HuH-7 (cell line): ENCODE data around the gene ELOVL2.
"Not testable (repeated sequence)": the region's sequence is repeated elsewhere in the genome, so short reads cannot be mapped to it uniquely, and the experiment has no call there.

Experiments
- DNase-seq: peaks from one replicate; pipeline ENCODE4 v3.0.0; 2011; ENCODE audit warnings: low spot score

The ELOVL2 gene

DNA sequence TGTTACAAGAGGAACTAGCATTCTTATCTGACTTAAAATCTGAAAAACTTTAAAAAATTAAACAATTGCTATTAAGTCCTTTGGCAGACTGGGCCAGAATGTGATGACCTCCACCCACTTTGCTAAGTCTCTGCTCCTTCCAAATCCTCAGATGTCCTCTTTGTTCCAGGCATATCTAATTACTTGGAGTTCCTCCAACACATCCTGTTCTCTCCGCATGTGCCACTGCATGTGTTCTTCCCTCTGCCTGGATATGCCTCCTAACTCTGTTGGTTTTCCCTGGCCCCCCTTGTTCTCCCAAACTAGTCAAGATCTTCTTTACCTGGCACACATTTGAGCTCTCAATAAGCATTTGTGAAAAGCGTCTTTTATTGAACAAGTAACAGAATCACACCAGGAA is 23.1 kb downstream of the ELOVL2 start:
- no peak for DNase-seq

DNA sequence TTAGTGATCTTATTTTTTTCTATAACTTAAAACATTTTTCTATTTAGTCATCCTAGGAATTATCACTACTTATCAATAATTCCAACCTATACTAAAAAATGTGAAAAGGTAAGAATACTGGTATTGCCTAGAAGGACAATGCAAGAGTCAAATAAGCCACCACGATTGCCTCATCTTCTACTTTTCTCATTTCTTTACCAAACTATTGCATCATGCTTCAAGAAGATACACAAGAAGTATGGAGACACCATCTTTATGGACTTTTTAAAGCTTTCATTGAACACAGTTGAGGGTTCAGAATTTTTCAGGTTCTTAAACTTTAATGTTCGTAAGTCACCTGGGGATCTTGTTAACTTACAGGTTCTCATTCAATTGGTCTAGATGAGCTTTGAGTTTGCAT is 25.9 kb downstream of the ELOVL2 start:
- DNase-seq, result no peak

- no peak for DNase-seq
These were observed 27.0 kb downstream of the ELOVL2 start for GRCh38 chr6:11017090-11017489.

- no peak for DNase-seq
These were observed 27.7 kb downstream of the ELOVL2 start for GRCh38 chr6:11016452-11016851.

DNA sequence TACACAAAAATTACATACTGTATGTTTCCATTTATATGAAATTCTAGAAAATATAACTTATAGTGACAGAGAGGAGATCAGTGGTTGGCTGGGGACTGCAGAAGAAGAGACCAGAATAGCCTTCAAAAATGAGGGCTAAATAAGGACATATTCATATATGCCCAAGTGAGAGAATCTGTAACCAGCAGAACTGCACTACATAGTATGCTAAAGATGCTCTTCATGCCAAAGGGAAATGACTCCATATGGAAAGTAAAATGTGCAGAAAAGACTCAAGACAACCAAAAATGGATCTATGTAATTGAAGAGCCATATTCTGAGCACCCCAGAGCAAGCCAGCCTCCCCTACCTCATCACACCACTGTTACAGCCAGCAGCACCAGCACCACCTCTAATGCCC is 29.0 kb downstream of the ELOVL2 start:
- no peak for DNase-seq

- DNase-seq, result no peak
These were observed 30.4 kb downstream of the ELOVL2 start for GRCh38 chr6:11013721-11014070.

- DNase-seq, result no peak
These were observed 31.0 kb downstream of the ELOVL2 start for GRCh38 chr6:11012976-11013720.

DNA sequence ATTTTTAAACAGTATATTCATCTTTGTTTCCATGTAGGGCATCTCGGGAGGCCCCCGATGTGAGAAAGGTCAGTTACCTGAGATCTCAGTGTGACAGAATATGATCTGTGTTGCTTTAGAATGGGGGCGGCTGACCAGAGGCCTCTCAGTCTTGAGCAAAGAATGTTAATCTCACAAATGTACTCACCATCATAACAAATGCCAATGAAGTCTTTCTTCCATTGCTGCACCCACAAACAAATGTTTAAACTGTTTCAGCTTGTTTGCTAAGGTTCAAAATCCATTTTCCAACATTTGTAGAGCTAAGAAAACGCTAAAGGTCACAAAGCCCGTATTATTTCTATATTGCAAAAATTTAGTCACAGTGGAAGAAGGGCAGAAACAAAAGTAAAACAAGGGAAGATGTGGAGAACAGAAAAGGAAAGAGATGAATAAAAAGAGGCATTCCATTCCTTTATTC is 31.8 kb downstream of the ELOVL2 start:
- no peak for DNase-seq

GRCh38 chr6:11011787-11012234 is 32.3 kb downstream of the ELOVL2 start:
- DNase-seq, result peak; percentile 37

DNA sequence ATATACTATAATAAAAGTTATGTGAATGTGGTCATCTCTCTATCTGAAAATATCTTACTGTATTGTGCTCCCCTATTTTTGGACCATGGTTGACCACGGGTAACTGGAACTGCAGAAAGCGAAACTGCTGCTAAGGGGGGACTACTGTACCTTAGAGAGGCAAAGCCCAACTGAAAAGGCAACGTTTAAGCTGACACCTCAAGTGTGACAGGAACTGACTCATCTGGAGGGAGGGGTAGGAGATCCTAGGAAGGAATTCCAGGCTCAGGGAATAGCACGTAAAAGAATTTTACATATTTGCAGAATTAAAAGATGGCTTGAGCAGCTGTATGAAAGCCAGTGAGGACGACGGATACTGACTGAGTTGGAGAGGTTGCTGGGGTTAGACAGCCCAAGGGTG is 34.8 kb downstream of the ELOVL2 start:
- DNase-seq, result no peak

DNA sequence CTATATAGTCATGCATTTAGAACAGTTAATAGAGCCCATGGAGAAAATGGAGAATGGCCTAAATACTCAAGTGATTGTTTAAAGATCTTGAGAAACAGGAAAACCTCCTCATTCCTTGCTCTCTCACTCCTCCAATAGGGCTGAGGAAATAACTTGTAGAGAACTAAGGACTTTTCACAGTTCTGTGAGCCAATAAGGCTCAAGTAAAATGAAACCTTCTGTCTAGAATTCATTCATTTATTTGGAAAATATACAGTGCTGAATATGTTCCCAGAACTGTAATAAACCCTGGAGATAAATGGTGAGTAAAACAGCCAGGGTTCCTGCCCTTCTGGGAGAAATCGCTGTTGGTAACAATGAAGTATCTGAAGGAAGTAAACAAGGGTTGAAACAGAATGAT is 35.3 kb downstream of the ELOVL2 start:
- DNase-seq, result no peak

GRCh38 chr6:11007715-11008608 is 36.1 kb downstream of the ELOVL2 start:
- DNase-seq, result no peak

GRCh38 chr6:11006061-11006460 is 38.0 kb downstream of the ELOVL2 start:
- no peak for DNase-seq

DNA sequence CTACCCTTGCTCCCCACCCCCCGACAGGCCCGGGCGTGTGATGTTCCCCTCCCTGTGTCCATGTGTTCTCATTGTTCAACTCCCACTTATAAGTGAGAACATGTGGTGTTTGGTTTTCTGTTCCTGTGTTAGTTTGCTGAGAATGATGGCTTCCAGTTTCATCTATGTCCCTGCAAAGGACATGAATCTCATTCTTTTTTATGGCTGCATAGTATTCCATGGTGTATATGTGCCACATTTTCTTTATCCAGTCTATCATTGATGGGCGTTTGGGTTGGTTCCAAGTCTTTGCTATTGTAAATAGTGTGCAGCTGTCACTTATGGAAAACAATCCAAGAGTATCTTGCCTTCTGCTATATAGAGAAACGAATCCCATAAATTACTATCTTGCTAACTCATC is 40.8 kb downstream of the ELOVL2 start:
- not testable (repeated sequence) for DNase-seq

- no peak for DNase-seq
These were observed 41.9 kb downstream of the ELOVL2 start for GRCh38 chr6:11002176-11002575.

GRCh38 chr6:10999994-11000393 is 44.1 kb downstream of the ELOVL2 start:
- no peak for DNase-seq

GRCh38 chr6:10995114-10995707 is 48.9 kb downstream of the ELOVL2 start:
- no peak for DNase-seq

DNA sequence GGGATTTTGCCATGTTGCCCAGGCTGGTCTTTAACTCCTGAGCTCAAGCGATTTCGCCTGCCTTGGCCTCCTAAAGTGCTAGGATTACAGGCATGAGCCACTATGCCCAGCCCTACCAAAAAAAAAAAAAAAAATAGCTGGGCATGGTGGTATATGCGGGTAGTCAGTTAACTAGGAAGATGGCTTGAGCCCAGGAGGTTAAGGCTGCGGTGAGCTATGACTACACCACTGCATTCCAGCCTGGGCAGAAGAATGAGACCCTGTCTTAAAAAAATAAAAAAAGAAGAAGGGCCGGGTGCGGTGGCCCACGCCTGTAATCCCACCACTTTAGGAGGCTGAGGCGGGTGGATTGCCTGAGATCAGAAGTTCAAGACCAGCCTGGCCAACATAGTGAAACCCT is 50.2 kb downstream of the ELOVL2 start:
- no peak for DNase-seq

GRCh38 chr6:10991115-10991514 is 53.0 kb downstream of the ELOVL2 start:
- no peak for DNase-seq

DNA sequence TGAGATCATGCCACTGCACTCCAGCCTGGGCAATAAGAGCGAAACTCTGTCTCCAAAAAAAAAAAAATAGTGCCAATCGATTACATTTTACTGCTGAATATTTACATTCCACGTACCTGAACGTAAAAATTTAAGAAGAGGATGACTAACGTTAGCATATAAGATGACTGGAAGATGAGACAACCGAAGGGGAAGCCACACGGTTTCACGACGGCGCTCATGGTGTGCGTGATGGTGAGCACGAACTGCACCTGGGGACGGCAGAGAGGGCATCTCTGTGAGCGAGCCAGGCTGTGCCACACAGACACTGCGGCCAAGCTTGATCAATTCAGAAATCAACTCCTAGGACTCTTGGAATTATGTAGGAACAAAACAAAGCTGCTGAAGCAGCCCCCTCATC is 54.5 kb downstream of the ELOVL2 start:
- DNase-seq, result no peak

GRCh38 chr6:10984959-10985358 is 59.1 kb downstream of the ELOVL2 start:
- DNase-seq, result not testable (repeated sequence)

GRCh38 chr6:10981409-10981808 is 62.7 kb downstream of the ELOVL2 start:
- DNase-seq, result no peak

DNA sequence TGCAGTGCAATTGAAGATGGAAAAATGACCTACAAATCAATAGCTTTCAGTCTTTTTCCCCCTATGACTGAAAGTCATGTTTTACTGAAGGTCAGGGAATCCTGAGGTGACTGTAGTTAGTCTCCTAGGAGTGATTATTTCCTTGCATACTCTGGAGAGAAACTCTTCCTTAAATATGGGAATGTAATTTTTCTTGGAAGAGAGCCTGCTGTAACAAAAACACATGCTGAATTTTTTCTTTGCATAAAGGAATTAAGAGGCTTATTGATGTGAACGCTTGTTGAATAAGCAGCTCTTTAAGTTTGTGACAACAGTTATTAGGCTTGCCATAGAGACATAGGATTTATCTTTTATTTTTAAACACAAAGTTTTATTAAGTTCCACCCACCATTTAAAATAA is 64.5 kb downstream of the ELOVL2 start:
- no peak for DNase-seq
